Breast epithelium (tissue), 4 donors: ENCODE measurements around the gene KCNQ2. TPM values are rescaled to one million over a fixed set of nuclear protein-coding genes. Genes with fewer than 3 reads are reported as not detected.
A peak's percentile ranks its signal among the peaks of the same experiment; 100 is the strongest.

Experiments used
- DNase-seq, 2 donors: peaks; one replicate each; pipeline ENCODE4 v3.0.0-alpha.2; 2019; ENCODE audit warnings: low spot score in 2 of 2
- H3K27ac ChIP-seq, 2 donors: fragments of 200-600 bp; sonication (generic) in 1 of 2; one replicate each; pipeline ENCODE4 v1.5.1; 2016 to 2019; ENCODE audit warnings: mild to moderate bottlenecking in 1 of 2
- H3K27me3 ChIP-seq, 2 donors: fragments of 200-600 bp; sonication (generic) in 1 of 2; one replicate each; pipeline versions ENCODE4 v1.5.1 to v1.6.0; 2017 to 2019; ENCODE audit warnings: control low read depth in 1 of 2, mild to moderate bottlenecking in 1 of 2
- H3K36me3 ChIP-seq: fragments of 200-600 bp; one replicate; pipeline ENCODE4 v1.5.1; 2019
- H3K4me1 ChIP-seq, 2 donors: fragments of 200-600 bp; sonication (generic); one replicate each; pipeline ENCODE4 v1.5.1; 2016 to 2019; ENCODE audit warnings: control low read depth in 1 of 2
- H3K4me3 ChIP-seq, 3 donors: fragments of 200-600 bp; sonication (generic); 1 replicate in 2 of 3; 2 replicates in 1 of 3; pipeline ENCODE4 v1.5.1; 2016 to 2019; ENCODE audit warnings: mild to moderate bottlenecking in 3 of 3, moderate library complexity in 2 of 3
- H3K9me3 ChIP-seq, 2 donors: fragments of 200-600 bp; sonication (generic) in 1 of 2; one replicate each; pipeline ENCODE4 v1.5.1; 2016 to 2019; ENCODE audit warnings: control low read depth in 1 of 2
- POLR2A ChIP-seq: fragments of 450-650 bp; IDR thresholded peaks from one replicate; pipeline ENCODE4 v1.6.1; 2016; ENCODE audit warnings: antibody characterized with exemption, mild to moderate bottlenecking, moderate library complexity
- POLR2AphosphoS5 ChIP-seq, 3 donors: sonication (generic); formaldehyde crosslinking; IDR thresholded peaks; one replicate each; pipeline ENCODE4 v1.6.1; 2017; ENCODE audit warnings: antibody characterized with exemption in 3 of 3
- intact Hi-C: fragments of 100-400 bp; cut with DNase I; formaldehyde crosslinking; loops from one replicate; pipeline ENCODE4 v1.15.1; 2023; ENCODE audit warnings: low total_unique reads
- total RNA-seq, 3 donors: library from RNA; depleted of rRNA; stranded (reverse); fragments of >200 nt; gene quantifications; one replicate each; pipeline ENCODE4 v1.1.0, GENCODE V29; 2016
- TF ChIP-seq, protein P1 (sequence below), 3 donors: fragments of 450-650 bp; IDR thresholded peaks; one replicate each; pipeline ENCODE4 v1.5.1; 2016 to 2017; ENCODE audit warnings: antibody characterized with exemption in 3 of 3, mild to moderate bottlenecking in 3 of 3, moderate library complexity in 3 of 3

Gene KCNQ2
- total RNA-seq, 3 donors from 2014 or later = not detected

DNA sequence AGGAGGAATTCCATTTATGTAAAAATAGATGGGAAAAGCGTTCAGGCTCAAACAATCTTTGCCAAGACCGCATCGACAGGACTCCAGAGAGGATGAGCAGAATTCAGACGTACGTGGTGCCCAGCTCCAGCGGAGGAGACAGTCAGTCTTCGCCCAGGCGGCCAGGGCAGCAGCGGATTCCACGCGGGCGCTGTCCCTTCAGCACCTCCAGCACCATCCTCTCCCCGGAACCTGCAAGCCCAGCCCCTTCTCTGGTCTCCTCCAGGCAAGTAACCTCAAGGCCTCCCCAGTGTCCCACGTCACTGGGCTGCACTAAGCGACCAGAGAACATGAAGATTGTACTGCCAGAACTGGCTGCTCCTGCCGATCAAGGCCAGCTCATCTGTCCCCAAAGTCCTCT, 2.8 kb upstream of the KCNQ2 start:
- H3K4me1 ChIP-seq = peaks cover 0 to 9% of the 10 kb centered on the region in 2 donors
- no peak for DNase-seq
- no peaks in the 10 kb centered on the region for H3K9me3 ChIP-seq
- no peak overlapping the region for H3K4me3 ChIP-seq
- H3K27me3 ChIP-seq = peaks cover 7 to 90% of the 10 kb centered on the region in 2 donors
- TF ChIP-seq, protein P1, sequence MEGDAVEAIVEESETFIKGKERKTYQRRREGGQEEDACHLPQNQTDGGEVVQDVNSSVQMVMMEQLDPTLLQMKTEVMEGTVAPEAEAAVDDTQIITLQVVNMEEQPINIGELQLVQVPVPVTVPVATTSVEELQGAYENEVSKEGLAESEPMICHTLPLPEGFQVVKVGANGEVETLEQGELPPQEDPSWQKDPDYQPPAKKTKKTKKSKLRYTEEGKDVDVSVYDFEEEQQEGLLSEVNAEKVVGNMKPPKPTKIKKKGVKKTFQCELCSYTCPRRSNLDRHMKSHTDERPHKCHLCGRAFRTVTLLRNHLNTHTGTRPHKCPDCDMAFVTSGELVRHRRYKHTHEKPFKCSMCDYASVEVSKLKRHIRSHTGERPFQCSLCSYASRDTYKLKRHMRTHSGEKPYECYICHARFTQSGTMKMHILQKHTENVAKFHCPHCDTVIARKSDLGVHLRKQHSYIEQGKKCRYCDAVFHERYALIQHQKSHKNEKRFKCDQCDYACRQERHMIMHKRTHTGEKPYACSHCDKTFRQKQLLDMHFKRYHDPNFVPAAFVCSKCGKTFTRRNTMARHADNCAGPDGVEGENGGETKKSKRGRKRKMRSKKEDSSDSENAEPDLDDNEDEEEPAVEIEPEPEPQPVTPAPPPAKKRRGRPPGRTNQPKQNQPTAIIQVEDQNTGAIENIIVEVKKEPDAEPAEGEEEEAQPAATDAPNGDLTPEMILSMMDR (IDR thresholded peaks at IDR 0.05) = no peak
- TF ChIP-seq POLR2A (no peak), POLR2AphosphoS5 (IDR thresholded peaks at IDR 0.05) (no peak)
- intact Hi-C loops = no loop called here
- H3K27ac ChIP-seq = no peak overlapping the region
- H3K36me3 ChIP-seq = no peaks in the 10 kb centered on the region

- TF ChIP-seq POLR2AphosphoS5 (IDR thresholded peaks at IDR 0.05) (no peak), POLR2A (no peak)
- TF ChIP-seq, protein P1 (IDR thresholded peaks at IDR 0.05) = no peak
- Histone ChIP-seq H3K27ac (no peak overlapping the region), H3K4me1 (peaks cover 0 to 9% of the 10 kb centered on the region in 2 donors), H3K9me3 (no peaks in the 10 kb centered on the region), H3K36me3 (no peaks in the 10 kb centered on the region), H3K27me3 (peaks cover 4 to 90% of the 10 kb centered on the region in 2 donors), H3K4me3 (no peak overlapping the region)
- intact Hi-C loops = no loop called here
- DNase-seq = no peak
Observed at GRCh38 chr20:63473555-63474449, 1.3 kb upstream of the KCNQ2 start.

GRCh38 chr20:63472862-63473390, 471 bp upstream of the KCNQ2 start:
- TF ChIP-seq, protein P1 (IDR thresholded peaks at IDR 0.05) = no peak
- no peak for TF ChIP-seq POLR2A
- TF ChIP-seq POLR2AphosphoS5 (IDR thresholded peaks at IDR 0.05) = no peak
- Histone ChIP-seq H3K27me3 (peaks cover 4 to 90% of the 10 kb centered on the region in 2 donors), H3K4me3 (no peak overlapping the region), H3K36me3 (no peaks in the 10 kb centered on the region), H3K9me3 (no peaks in the 10 kb centered on the region), H3K4me1 (peaks cover 0 to 9% of the 10 kb centered on the region in 2 donors), H3K27ac (no peak overlapping the region)
- DNase-seq = no peak
- intact Hi-C loops = no loop called here

DNA sequence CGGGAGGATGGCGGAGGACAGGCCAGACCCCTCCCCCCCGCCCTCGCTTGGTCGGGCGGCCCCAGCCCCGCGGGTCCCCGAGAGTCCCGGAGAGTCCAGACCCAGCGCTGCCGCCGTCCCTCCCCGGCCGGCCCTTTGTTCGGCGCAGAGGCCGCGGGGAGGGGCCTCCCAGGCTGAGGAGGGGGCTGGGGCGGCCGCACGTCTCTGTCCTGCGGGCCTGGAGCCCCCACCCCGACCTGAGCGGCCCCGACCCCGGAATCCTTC, 806 bp downstream of the KCNQ2 start:
- intact Hi-C loops = no loop called here
- TF ChIP-seq, protein P1 (IDR thresholded peaks at IDR 0.05) = no peak
- no peak for TF ChIP-seq POLR2AphosphoS5 (IDR thresholded peaks at IDR 0.05)
- no peak for TF ChIP-seq POLR2A
- Histone ChIP-seq H3K9me3 (no peaks in the 10 kb centered on the region), H3K27ac (no peak overlapping the region), H3K4me3 (peak overlapping the region in 2 of 3 donors; percentile 27 to 55), H3K27me3 (peaks cover 4 to 90% of the 10 kb centered on the region in 2 donors), H3K4me1 (peaks cover 0 to 9% of the 10 kb centered on the region in 2 donors), H3K36me3 (no peaks in the 10 kb centered on the region)
- no peak for DNase-seq

GRCh38 chr20:63471002-63471716, 1.3 kb downstream of the KCNQ2 start:
- H3K4me3 ChIP-seq = no peak overlapping the region
- no peaks in the 10 kb centered on the region for H3K9me3 ChIP-seq
- H3K36me3 ChIP-seq = no peaks in the 10 kb centered on the region
- intact Hi-C loops = no loop called here
- TF ChIP-seq, protein P1 (IDR thresholded peaks at IDR 0.05) = no peak
- TF ChIP-seq POLR2A (no peak), POLR2AphosphoS5 (IDR thresholded peaks at IDR 0.05) (no peak)
- H3K27ac ChIP-seq = no peak overlapping the region
- DNase-seq = no peak
- peaks cover 4 to 94% of the 10 kb centered on the region in 2 donors for H3K27me3 ChIP-seq
- peaks cover 0 to 9% of the 10 kb centered on the region in 2 donors for H3K4me1 ChIP-seq
